Ishikawa (cell line): ENCODE data around the gene TMEM30B.

Experiments
- CEBPB ChIP-seq: IDR thresholded peaks from 2 replicates; pipeline ENCODE4 v1.6.1; 2012
- CREB1 ChIP-seq: IDR thresholded peaks from 2 replicates; pipeline ENCODE4 v1.6.1; 2012; ENCODE audit warnings: low read depth
- EGR1 ChIP-seq: IDR thresholded peaks from 2 replicates; pipeline ENCODE4 v1.6.1; 2012
- EP300 ChIP-seq: IDR thresholded peaks from 2 replicates; pipeline ENCODE4 v1.6.1; 2012; ENCODE audit warnings: borderline replicate concordance
- FOXM1 ChIP-seq: IDR thresholded peaks from 2 replicates; pipeline ENCODE4 v1.6.1; 2012; ENCODE audit warnings: low read depth, borderline replicate concordance
- MAX ChIP-seq: IDR thresholded peaks from 2 replicates; pipeline ENCODE4 v1.6.1; 2012
- NFIC ChIP-seq: IDR thresholded peaks from 2 replicates; pipeline ENCODE4 v1.6.1; 2012
- RAD21 ChIP-seq: IDR thresholded peaks from 2 replicates; pipeline ENCODE4 v1.6.1; 2012; ENCODE audit warnings: low read depth
- TAF1 ChIP-seq: IDR thresholded peaks from 2 replicates; pipeline ENCODE4 v1.6.1; 2012; ENCODE audit warnings: low read depth, mild to moderate bottlenecking
- TCF12 ChIP-seq: IDR thresholded peaks from 2 replicates; pipeline ENCODE4 v1.6.1; 2012; ENCODE audit warnings: low read depth
- TEAD4 ChIP-seq: IDR thresholded peaks from 2 replicates; pipeline ENCODE4 v1.6.1; 2012
- YY1 ChIP-seq: IDR thresholded peaks from 2 replicates; pipeline ENCODE4 v1.6.1; 2012; ENCODE audit warnings: low read depth
- ZBTB7A ChIP-seq: IDR thresholded peaks from 2 replicates; pipeline ENCODE4 v1.6.1; 2012; ENCODE audit warnings: low read depth
- TF ChIP-seq, protein P1 (sequence below): IDR thresholded peaks from 2 replicates; pipeline ENCODE4 v1.6.1; 2012; ENCODE audit warnings: low read depth, mild to moderate bottlenecking
- TF ChIP-seq, protein P2 (sequence below): IDR thresholded peaks from 2 replicates; pipeline ENCODE4 v1.6.1; 2012

Gene TMEM30B

GRCh38 chr14:61264651-61265050 is 16.5 kb downstream of the TMEM30B start:
- no peak for TF ChIP-seq TEAD4
- TF ChIP-seq EP300: no peak
- TF ChIP-seq, protein P1, sequence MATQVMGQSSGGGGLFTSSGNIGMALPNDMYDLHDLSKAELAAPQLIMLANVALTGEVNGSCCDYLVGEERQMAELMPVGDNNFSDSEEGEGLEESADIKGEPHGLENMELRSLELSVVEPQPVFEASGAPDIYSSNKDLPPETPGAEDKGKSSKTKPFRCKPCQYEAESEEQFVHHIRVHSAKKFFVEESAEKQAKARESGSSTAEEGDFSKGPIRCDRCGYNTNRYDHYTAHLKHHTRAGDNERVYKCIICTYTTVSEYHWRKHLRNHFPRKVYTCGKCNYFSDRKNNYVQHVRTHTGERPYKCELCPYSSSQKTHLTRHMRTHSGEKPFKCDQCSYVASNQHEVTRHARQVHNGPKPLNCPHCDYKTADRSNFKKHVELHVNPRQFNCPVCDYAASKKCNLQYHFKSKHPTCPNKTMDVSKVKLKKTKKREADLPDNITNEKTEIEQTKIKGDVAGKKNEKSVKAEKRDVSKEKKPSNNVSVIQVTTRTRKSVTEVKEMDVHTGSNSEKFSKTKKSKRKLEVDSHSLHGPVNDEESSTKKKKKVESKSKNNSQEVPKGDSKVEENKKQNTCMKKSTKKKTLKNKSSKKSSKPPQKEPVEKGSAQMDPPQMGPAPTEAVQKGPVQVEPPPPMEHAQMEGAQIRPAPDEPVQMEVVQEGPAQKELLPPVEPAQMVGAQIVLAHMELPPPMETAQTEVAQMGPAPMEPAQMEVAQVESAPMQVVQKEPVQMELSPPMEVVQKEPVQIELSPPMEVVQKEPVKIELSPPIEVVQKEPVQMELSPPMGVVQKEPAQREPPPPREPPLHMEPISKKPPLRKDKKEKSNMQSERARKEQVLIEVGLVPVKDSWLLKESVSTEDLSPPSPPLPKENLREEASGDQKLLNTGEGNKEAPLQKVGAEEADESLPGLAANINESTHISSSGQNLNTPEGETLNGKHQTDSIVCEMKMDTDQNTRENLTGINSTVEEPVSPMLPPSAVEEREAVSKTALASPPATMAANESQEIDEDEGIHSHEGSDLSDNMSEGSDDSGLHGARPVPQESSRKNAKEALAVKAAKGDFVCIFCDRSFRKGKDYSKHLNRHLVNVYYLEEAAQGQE: no peak
- TF ChIP-seq ZBTB7A: no peak
- no peak for TF ChIP-seq RAD21
- TF ChIP-seq EGR1: no peak

GRCh38 chr14:61264010-61264571 is 17.0 kb downstream of the TMEM30B start:
- no peak for TF ChIP-seq CREB1
- no peak for TF ChIP-seq EGR1
- TF ChIP-seq TAF1: no peak
- no peak for TF ChIP-seq FOXM1
- TF ChIP-seq, protein P2, sequence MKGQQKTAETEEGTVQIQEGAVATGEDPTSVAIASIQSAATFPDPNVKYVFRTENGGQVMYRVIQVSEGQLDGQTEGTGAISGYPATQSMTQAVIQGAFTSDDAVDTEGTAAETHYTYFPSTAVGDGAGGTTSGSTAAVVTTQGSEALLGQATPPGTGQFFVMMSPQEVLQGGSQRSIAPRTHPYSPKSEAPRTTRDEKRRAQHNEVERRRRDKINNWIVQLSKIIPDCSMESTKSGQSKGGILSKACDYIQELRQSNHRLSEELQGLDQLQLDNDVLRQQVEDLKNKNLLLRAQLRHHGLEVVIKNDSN: no peak
- no peak for TF ChIP-seq TCF12
- no peak for TF ChIP-seq ZBTB7A

- TF ChIP-seq EP300: no peak
These were observed 19.1 kb downstream of the TMEM30B start for GRCh38 chr14:61262082-61262481.

GRCh38 chr14:61260939-61261776 is 20.0 kb downstream of the TMEM30B start:
- TF ChIP-seq YY1 (no peak), NFIC (no peak)

- TF ChIP-seq FOXM1 (no peak), CEBPB (no peak)
These were observed 22.2 kb downstream of the TMEM30B start for GRCh38 chr14:61258985-61259384.

- TF ChIP-seq CREB1 (no peak), EGR1 (no peak), RAD21 (no peak), MAX (no peak), TAF1 (no peak), TCF12 (no peak), EP300 (no peak), ZBTB7A (no peak), FOXM1 (no peak), TEAD4 (no peak), NFIC (no peak), CEBPB (no peak)
- TF ChIP-seq, protein P2: no peak
- TF ChIP-seq, protein P1: no peak
These were observed 23.6 kb downstream of the TMEM30B start for GRCh38 chr14:61257469-61258057.

- TF ChIP-seq CEBPB (no peak), YY1 (no peak), TAF1 (no peak), TCF12 (no peak), MAX (no peak), NFIC (no peak), FOXM1 (no peak), EGR1 (no peak), ZBTB7A (no peak), TEAD4 (no peak), RAD21 (no peak)
- TF ChIP-seq, protein P1: no peak
- TF ChIP-seq, protein P2: no peak
These were observed 24.2 kb downstream of the TMEM30B start for GRCh38 chr14:61256826-61257468.
